HFF-Myc (cell line): ENCODE results near the gene RNF38.
"Not testable (repeated sequence)": the region's sequence is repeated elsewhere in the genome, so short reads cannot be mapped to it uniquely, and the experiment has no call there.

ENCODE experiments used
- DNase-seq: peaks from one replicate; pipeline ENCODE4 v3.0.0-alpha.2; 2011; ENCODE audit warnings: low read depth; ENCODE audit errors: extremely low read depth
- H3K4me3 ChIP-seq: replicated peaks from 2 replicates; pipeline ENCODE4 v1.5.1; 2011; ENCODE audit warnings: low read depth, mild to moderate bottlenecking, control low read depth, low read length
- TF ChIP-seq, protein P1 (sequence below): IDR thresholded peaks from 2 replicates; pipeline ENCODE4 v1.5.1; 2012; ENCODE audit warnings: mild to moderate bottlenecking, low read depth, low read length, control low read depth; ENCODE audit errors: missing control alignments

Gene RNF38

DNA sequence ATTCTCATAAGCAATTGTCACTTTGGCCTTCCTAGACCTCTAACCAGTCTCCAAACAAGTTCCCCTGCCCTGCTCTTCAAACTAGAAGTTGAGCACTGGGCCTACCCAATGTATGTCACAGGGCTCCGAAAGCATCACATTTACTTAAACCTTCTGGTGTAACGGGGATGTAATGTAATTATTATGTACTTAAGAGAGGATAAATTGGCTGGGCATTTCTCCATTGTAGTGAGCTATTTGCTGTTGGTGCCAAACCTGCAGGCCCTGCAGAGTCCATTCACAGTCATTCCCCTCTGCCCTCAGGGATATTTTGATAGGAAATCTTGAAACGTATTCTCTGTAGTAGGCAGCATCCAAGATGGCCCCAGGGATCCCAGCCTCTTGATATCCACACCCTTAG is 77.6 kb downstream of the RNF38 start:
- no peak for DNase-seq
- TF ChIP-seq, protein P1, sequence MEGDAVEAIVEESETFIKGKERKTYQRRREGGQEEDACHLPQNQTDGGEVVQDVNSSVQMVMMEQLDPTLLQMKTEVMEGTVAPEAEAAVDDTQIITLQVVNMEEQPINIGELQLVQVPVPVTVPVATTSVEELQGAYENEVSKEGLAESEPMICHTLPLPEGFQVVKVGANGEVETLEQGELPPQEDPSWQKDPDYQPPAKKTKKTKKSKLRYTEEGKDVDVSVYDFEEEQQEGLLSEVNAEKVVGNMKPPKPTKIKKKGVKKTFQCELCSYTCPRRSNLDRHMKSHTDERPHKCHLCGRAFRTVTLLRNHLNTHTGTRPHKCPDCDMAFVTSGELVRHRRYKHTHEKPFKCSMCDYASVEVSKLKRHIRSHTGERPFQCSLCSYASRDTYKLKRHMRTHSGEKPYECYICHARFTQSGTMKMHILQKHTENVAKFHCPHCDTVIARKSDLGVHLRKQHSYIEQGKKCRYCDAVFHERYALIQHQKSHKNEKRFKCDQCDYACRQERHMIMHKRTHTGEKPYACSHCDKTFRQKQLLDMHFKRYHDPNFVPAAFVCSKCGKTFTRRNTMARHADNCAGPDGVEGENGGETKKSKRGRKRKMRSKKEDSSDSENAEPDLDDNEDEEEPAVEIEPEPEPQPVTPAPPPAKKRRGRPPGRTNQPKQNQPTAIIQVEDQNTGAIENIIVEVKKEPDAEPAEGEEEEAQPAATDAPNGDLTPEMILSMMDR = no peak
- no peak overlapping the region for H3K4me3 ChIP-seq

DNA sequence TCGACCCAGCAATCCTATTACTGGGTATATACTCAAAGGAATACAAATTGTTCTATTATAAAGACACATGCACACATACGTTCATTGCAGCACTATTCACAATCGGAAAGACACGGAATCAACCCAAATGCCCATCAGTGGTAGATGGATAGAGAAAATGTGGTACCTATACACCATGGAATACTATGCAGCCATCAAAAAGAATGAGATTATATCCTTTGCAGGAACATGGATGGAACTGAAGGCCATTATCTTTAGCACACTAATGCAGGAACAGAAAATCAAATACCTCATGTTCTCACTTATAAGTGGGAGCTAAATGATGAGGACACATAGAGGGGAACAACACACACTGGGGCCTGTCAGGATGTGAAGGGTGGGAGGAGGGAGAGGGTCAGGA is 78.2 kb downstream of the RNF38 start:
- DNase-seq, H3K4me3 ChIP-seq: not testable (repeated sequence)

DNA sequence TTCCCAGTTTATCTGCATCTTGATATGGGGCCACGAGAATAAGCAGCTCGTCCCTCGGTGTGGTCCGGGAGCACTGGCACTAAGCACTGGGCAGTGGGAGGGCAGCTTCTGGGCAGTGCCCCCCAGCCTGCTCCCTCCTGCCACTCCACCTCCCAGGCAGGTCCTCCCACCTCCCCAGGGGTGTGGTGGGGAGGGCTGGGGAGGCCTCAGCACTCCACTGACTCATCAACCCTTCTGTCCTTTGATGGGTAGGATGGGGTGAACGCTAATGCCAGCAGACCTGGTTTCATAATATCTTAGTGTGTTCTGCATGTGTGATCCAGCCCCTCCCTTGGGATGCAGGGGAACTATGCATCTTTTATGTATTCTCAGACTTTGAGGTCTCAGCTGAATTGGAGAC is 79.6 kb downstream of the RNF38 start:
- DNase-seq = no peak
- TF ChIP-seq, protein P1 = no peak
- H3K4me3 ChIP-seq = no peak overlapping the region

DNA sequence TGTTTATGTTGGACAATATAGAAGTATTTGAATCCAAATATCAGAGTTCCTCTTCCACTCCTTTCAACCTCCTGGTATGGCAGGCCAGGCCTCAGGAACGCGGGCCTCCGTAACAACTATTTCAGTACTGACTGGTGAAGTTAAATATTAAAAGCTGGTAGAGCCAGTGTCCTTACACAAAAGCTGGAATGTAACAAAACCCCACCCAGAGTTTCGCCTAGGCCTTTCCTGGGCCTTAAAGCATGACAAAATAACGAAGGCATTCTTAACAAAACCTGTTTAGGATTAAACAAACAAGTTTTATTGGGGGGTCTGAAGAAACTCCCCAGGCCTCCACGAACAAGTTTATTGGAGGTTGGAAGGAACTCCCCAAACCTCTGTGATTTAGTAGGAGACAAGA is 80.3 kb downstream of the RNF38 start:
- no peak for DNase-seq
- H3K4me3 ChIP-seq = no peak overlapping the region
- TF ChIP-seq, protein P1 = no peak

DNA sequence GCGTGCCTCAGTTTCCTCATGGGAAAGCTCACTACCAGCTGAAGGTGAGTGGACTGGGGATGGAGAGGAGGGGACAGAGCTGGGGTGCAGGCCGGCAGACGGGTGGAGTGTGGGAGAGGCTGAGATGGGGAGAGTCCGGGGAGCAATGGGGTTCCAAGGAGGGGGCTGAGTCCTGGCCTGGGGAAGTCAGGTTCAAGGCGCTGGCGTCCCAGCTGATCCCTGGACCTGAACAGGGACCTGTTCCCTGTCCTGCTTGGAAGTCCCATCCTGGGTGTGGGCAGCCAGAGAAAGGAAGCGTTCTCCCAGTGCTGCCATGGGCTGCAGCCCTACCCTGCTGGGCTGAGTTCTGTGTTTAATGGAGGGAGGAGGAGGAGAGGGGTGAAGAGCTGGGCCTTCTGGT is 80.9 kb downstream of the RNF38 start:
- no peak for DNase-seq
- H3K4me3 ChIP-seq = no peak overlapping the region
- TF ChIP-seq, protein P1 = no peak

DNA sequence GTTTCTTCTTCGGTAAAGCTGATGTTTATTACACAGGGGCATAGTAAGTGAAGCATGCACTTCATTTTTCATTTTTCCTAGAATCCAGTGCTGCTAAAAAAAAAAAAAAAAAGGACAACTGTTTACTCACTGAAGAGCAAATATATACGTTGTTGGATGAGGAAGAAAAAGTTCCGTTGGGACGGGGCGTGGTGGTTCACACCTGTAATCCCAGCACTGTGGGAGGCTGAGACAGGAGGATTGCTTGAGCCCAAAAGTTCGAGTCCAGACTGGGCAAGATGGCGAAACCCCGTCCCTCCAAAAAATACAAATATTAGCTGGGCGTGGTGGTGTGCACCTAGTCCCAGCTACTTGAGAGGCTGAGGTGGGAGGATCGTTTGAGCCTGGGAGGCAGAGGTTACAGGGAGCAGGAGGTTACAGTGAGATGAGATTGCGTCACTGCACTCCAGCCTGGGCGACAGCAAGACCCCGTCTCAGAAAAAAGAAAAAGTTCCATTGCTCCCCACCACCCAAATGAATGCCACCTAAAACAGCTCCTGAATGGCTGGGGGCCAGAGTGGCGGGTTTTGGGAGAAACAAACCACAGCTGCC is 81.8 kb downstream of the RNF38 start:
- TF ChIP-seq, protein P1 = no peak
- no peak overlapping the region for H3K4me3 ChIP-seq
- no peak for DNase-seq

DNA sequence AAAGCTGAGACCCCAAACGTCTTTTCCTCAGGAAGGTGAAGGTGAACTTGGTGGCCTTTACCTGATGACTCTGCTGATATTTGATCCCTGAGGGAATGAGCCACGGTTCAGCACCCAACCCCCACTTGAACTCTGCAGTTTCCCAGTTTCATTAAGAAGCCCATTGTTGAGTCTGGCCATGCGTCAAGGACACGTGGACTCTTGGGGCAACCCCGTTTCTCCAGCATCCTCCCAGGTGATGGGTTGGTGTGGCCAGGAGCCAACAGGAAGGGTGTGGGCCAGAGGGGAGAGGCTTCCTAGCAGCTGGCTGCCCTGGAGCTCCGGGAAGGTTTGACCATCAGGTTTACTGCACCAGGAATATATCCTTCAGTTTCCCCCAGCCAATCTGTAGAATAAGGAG is 82.3 kb downstream of the RNF38 start:
- DNase-seq = no peak
- TF ChIP-seq, protein P1 = no peak
- no peak overlapping the region for H3K4me3 ChIP-seq
